ENCODE measurements around the gene CREB3L2. TPM values are rescaled to one million over a fixed set of nuclear protein-coding genes. Genes with fewer than 3 reads are reported as not detected.
"Not testable (repeated sequence)": the region's sequence is repeated elsewhere in the genome, so short reads cannot be mapped to it uniquely, and the experiment has no call there.

Gene CREB3L2
- total and polyA plus RNA-seq, 5 experiments from 2014 or later = 5.2 to 12.8 (median 9.0) TPM

- DNase-seq, H3K9me3 Mint-ChIP-seq, ATAC-seq, POLR2A ChIA-PET, H3K27me3 Mint-ChIP-seq, H3K4me3 Mint-ChIP-seq: not testable (repeated sequence)
- peaks cover 9 to 13% (median 11%) of the 10 kb centered on the region in 4 donors for H3K4me1 Mint-ChIP-seq
- H3K36me3 Mint-ChIP-seq = peaks cover 4 to 56% (median 42%) of the 10 kb centered on the region in 3 donors
- H3K27ac Mint-ChIP-seq = peak overlapping the region in 1 of 10 donors; percentile 28
These were observed 75.7 kb downstream of the CREB3L2 start for GRCh38 chr7:137926206-137926605.

- no peak for ATAC-seq
- no peak overlapping the region for H3K4me3 Mint-ChIP-seq
- no peaks in the 10 kb centered on the region for H3K27me3 Mint-ChIP-seq
- peaks cover 4 to 56% (median 43%) of the 10 kb centered on the region in 3 donors for H3K36me3 Mint-ChIP-seq
- no peaks in the 10 kb centered on the region for H3K9me3 Mint-ChIP-seq
- POLR2A ChIA-PET = no interaction called here
- H3K27ac Mint-ChIP-seq = peak overlapping the region in 2 of 10 donors; percentile 28 to 49
- DNase-seq = no peak
- H3K4me1 Mint-ChIP-seq = peaks cover 11 to 17% (median 14%) of the 10 kb centered on the region in 4 donors
These were observed 76.1 kb downstream of the CREB3L2 start for GRCh38 chr7:137925754-137926153.

- POLR2A ChIA-PET = no interaction called here
- Mint-ChIP-seq H3K4me3 (no peak overlapping the region), H3K9me3 (no peaks in the 10 kb centered on the region), H3K27me3 (no peaks in the 10 kb centered on the region), H3K27ac (peak overlapping the region in 3 of 10 donors; percentile 53 to 76 (median 58)), H3K4me1 (peaks cover 9 to 17% (median 14%) of the 10 kb centered on the region in 4 donors), H3K36me3 (peaks cover under 1 to 58% (median 40%) of the 10 kb centered on the region in 3 donors)
- no peak for ATAC-seq
- DNase-seq = no peak
These were observed 76.8 kb downstream of the CREB3L2 start for GRCh38 chr7:137925091-137925490.

- H3K27me3 Mint-ChIP-seq = no peaks in the 10 kb centered on the region
- DNase-seq (no peak), ATAC-seq (no peak)
- H3K27ac Mint-ChIP-seq = peak overlapping the region in 1 of 10 donors; percentile 3
- H3K4me1 Mint-ChIP-seq = peaks cover 9 to 17% (median 12%) of the 10 kb centered on the region in 4 donors
- no peak overlapping the region for H3K4me3 Mint-ChIP-seq
- POLR2A ChIA-PET = no interaction called here
- H3K36me3 Mint-ChIP-seq = peaks cover 0 to 56% (median 40%) of the 10 kb centered on the region in 3 donors
- no peaks in the 10 kb centered on the region for H3K9me3 Mint-ChIP-seq
These were observed 78.5 kb downstream of the CREB3L2 start for GRCh38 chr7:137923380-137923779.

GRCh38 chr7:137920637-137921399 is 81.1 kb downstream of the CREB3L2 start:
- DNase-seq (no peak), ATAC-seq (no peak)
- POLR2A ChIA-PET = no interaction called here
- H3K4me1 Mint-ChIP-seq = peaks cover 9 to 16% (median 12%) of the 10 kb centered on the region in 4 donors
- H3K27me3 Mint-ChIP-seq = no peaks in the 10 kb centered on the region
- H3K27ac Mint-ChIP-seq = peak overlapping the region in 1 of 10 donors; percentile 36
- no peak overlapping the region for H3K4me3 Mint-ChIP-seq
- H3K9me3 Mint-ChIP-seq = no peaks in the 10 kb centered on the region
- peaks cover 0 to 38% (median 18%) of the 10 kb centered on the region in 3 donors for H3K36me3 Mint-ChIP-seq

- POLR2A ChIA-PET = no interaction called here
- Mint-ChIP-seq H3K27me3 (no peaks in the 10 kb centered on the region), H3K36me3 (peaks cover 0 to 36% (median 11%) of the 10 kb centered on the region in 3 donors), H3K4me1 (peaks cover 9 to 15% (median 12%) of the 10 kb centered on the region in 4 donors), H3K4me3 (no peak overlapping the region), H3K27ac (peak overlapping the region in 1 of 10 donors; percentile 12), H3K9me3 (no peaks in the 10 kb centered on the region)
- ATAC-seq (no peak), DNase-seq (no peak)
These were observed 81.9 kb downstream of the CREB3L2 start for GRCh38 chr7:137919987-137920386.

- Mint-ChIP-seq H3K4me3 (no peak overlapping the region), H3K36me3 (peaks cover 0 to 36% (median 13%) of the 10 kb centered on the region in 3 donors), H3K4me1 (peaks cover 6 to 15% (median 9%) of the 10 kb centered on the region in 4 donors), H3K27ac (peak overlapping the region in 3 of 10 donors; percentile 43 to 65 (median 50)), H3K27me3 (no peaks in the 10 kb centered on the region), H3K9me3 (no peaks in the 10 kb centered on the region)
- POLR2A ChIA-PET = no interaction called here
- DNase-seq (no peak), ATAC-seq (no peak)
These were observed 84.8 kb downstream of the CREB3L2 start for GRCh38 chr7:137916980-137917645.

- no peak for DNase-seq
- ATAC-seq = no peak
- no peak overlapping the region for H3K4me3 Mint-ChIP-seq
- H3K9me3 Mint-ChIP-seq = no peaks in the 10 kb centered on the region
- H3K4me1 Mint-ChIP-seq = peaks cover 6 to 10% (median 9%) of the 10 kb centered on the region in 4 donors
- POLR2A ChIA-PET = interaction anchor here (0.5 kb wide), 1 partner anchor 318 kb away, joined by 5 read pairs; no protein-coding TSS in a partner anchor
- no peaks in the 10 kb centered on the region for H3K27me3 Mint-ChIP-seq
- H3K27ac Mint-ChIP-seq = peak overlapping the region in 2 of 10 donors; percentile 15 to 40
- H3K36me3 Mint-ChIP-seq = peaks cover 0 to 42% (median 17%) of the 10 kb centered on the region in 3 donors
These were observed 85.3 kb downstream of the CREB3L2 start for GRCh38 chr7:137916564-137916963.

GRCh38 chr7:137915266-137915665 is 86.6 kb downstream of the CREB3L2 start:
- no peak overlapping the region for H3K4me3 Mint-ChIP-seq
- no peak overlapping the region for H3K27ac Mint-ChIP-seq
- H3K36me3 Mint-ChIP-seq = peaks cover 0 to 46% (median 15%) of the 10 kb centered on the region in 3 donors
- no peaks in the 10 kb centered on the region for H3K27me3 Mint-ChIP-seq
- POLR2A ChIA-PET = interaction anchor here (0.6 kb wide), 1 partner anchor 517 kb away, joined by 3 read pairs; no protein-coding TSS in a partner anchor
- ATAC-seq = no peak
- no peaks in the 10 kb centered on the region for H3K4me1 Mint-ChIP-seq
- no peaks in the 10 kb centered on the region for H3K9me3 Mint-ChIP-seq
- DNase-seq = no peak

GRCh38 chr7:137913985-137914384 is 87.9 kb downstream of the CREB3L2 start:
- peaks cover 0 to 56% (median 19%) of the 10 kb centered on the region in 3 donors for H3K36me3 Mint-ChIP-seq
- DNase-seq (no peak), ATAC-seq (no peak)
- POLR2A ChIA-PET = no interaction called here
- no peaks in the 10 kb centered on the region for H3K9me3 Mint-ChIP-seq
- H3K27ac Mint-ChIP-seq = no peak overlapping the region
- H3K27me3 Mint-ChIP-seq = no peaks in the 10 kb centered on the region
- H3K4me1 Mint-ChIP-seq = no peaks in the 10 kb centered on the region
- H3K4me3 Mint-ChIP-seq = no peak overlapping the region

- Mint-ChIP-seq H3K27me3 (no peaks in the 10 kb centered on the region), H3K27ac (peak overlapping the region in 1 of 10 donors; percentile 36), H3K36me3 (peaks cover 13 to 76% (median 32%) of the 10 kb centered on the region in 3 donors), H3K4me3 (no peak overlapping the region), H3K4me1 (no peaks in the 10 kb centered on the region), H3K9me3 (no peaks in the 10 kb centered on the region)
- POLR2A ChIA-PET = no interaction called here
- DNase-seq = no peak
- no peak for ATAC-seq
These were observed 92.8 kb downstream of the CREB3L2 start for GRCh38 chr7:137909042-137909441.

- no peak overlapping the region for H3K4me3 Mint-ChIP-seq
- H3K4me1 Mint-ChIP-seq = peaks cover 0 to 7% (median 5%) of the 10 kb centered on the region in 4 donors
- no peak overlapping the region for H3K27ac Mint-ChIP-seq
- no peaks in the 10 kb centered on the region for H3K9me3 Mint-ChIP-seq
- ATAC-seq (no peak), DNase-seq (no peak)
- POLR2A ChIA-PET = no interaction called here
- no peaks in the 10 kb centered on the region for H3K27me3 Mint-ChIP-seq
- peaks cover 13 to 74% (median 32%) of the 10 kb centered on the region in 3 donors for H3K36me3 Mint-ChIP-seq
These were observed 93.8 kb downstream of the CREB3L2 start for GRCh38 chr7:137908106-137908505.

- H3K9me3 Mint-ChIP-seq, DNase-seq, H3K4me3 Mint-ChIP-seq, H3K27me3 Mint-ChIP-seq, H3K27ac Mint-ChIP-seq, POLR2A ChIA-PET, H3K4me1 Mint-ChIP-seq, ATAC-seq: not testable (repeated sequence)
- peaks cover 13 to 63% (median 20%) of the 10 kb centered on the region in 3 donors for H3K36me3 Mint-ChIP-seq
These were observed 95.2 kb downstream of the CREB3L2 start for GRCh38 chr7:137906636-137907035.

All from naive thymus-derived CD8-positive, alpha-beta T cell (primary cell).